Mesangial cell (primary cell): Measurements from ENCODE around the gene PPM1J. TPM values are rescaled to one million over a fixed set of nuclear protein-coding genes. Genes with fewer than 3 reads are reported as not detected.

Experiments
- total RNA-seq: library from RNA; depleted of rRNA; stranded (reverse); fragments of >200 nt; gene quantifications from 2 replicates; pipeline ENCODE4 v1.2.3, GENCODE V29; 2015

PPM1J gene
- total RNA-seq = 2.3 and 4.4 TPM in 2 replicates

DNA sequence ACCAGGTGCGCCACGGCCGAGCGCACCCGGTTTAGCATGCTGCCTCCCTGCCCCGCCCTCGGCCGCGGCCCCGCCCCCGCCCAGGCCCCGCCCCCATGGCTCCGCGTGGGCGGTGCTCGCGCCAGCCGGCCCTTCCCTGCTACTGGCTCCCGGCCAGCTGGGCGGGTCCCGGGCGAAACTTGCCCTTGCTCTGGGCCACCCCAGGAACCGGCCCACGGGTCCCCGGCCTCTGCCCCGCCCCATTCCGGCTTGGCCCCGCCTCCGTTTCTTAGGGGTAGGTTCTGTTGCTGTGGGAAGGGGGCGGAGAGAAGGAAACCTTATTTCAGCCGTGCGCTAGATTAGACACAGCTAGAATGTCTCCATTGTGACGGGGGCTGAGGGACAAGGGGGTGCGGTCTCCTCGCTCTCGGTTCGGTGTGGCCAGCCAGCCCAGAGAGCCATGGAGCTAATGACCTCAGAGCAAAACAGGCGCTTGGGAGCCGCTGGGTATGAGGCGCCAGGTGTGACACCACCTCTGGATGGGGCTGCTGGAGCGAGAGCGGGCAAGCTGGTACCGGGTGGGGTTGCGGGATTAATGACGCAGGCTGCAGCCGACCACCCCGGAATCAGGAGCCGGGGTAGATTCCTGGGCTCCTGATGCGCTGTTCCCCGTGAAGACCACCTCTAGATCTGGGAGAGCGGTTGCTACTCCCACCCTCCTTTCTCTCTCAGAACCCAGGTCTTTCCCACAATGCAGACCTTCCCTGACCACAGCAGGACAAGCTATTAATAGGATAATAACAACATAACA, at the start of gene PPM1J:
Gene PPM1J, minus strand, starts transcription at position 69 of the 790 bp plus-strand sequence. Its CDS starts 31 bp downstream, at position 38.

GRCh38 chr1:112706505-112707220, 8.5 kb downstream of the PPM1J start, which contains the start of gene RHOC:
Gene RHOC, minus strand, starts transcription at chr1:112707127. Its CDS starts 3,328 bp downstream, at chr1:112703799.

DNA sequence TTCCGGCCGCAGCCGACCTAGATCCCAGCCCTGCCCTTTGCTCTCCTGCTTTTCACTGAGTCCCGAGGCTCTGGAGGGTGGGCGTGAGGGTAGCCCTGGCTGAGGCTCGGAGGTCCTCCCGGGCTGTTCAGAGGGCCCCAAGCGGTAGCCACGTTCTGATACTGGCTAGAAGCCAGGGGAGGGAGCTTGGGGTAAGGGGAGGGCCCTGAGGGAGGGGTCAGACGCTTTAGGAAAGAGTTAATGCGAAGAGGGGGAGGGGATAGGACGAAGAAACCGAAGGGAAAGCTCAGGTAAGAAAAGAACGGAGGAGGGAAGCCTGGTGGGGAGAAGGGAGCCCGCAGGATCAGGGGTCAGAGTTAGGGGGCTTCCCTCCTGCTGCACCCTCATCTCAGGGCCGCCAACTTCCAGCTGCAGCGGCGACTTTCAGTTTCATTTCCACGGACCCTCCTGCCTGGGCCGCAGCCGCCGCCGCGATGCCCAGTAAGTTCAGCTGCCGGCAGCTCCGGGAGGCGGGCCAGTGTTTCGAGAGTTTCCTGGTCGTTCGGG, 40.6 kb downstream of the PPM1J start, which contains the start of gene MOV10:
Gene MOV10, plus strand, starts transcription at position 220 of the 546 bp plus-strand sequence. Its CDS starts 254 bp downstream, at position 474.

Other genes starting within 250 kb of the PPM1J start
- 2.1 and 44.4 TPM in 2 replicates for gene WNT2B, start 206.4 kb downstream of the PPM1J start, total RNA-seq
- gene ST7L, start 96.2 kb downstream of the PPM1J start, total RNA-seq = 12.3 and 14.3 TPM in 2 replicates
- gene CAPZA1, start 95.5 kb downstream of the PPM1J start, total RNA-seq = 117 and 183 TPM in 2 replicates
- 54.8 and 101 TPM in 2 replicates for gene MOV10, start 40.7 kb downstream of the PPM1J start, total RNA-seq
- 552 and 779 TPM in 2 replicates for gene RHOC, start 8.2 kb downstream of the PPM1J start, total RNA-seq
- gene SLC16A1, start 240.9 kb upstream of the PPM1J start, total RNA-seq = 69.4 and 72.5 TPM in 2 replicates